GM12878 (cell line): ENCODE data around the gene PCSK2. TPM values are rescaled to one million over a fixed set of nuclear protein-coding genes. Genes with fewer than 3 reads are reported as not detected.

Experiments
- ATAC-seq: fragments of 200-7000 bp; cut with Tn5 transposase; 3 replicates; pipeline ENCODE4 v1.9.1; 2020; ENCODE audit warnings: mild to moderate bottlenecking, moderate library complexity
- BruUV-seq: library from RNA; stranded (reverse); fragments of 400-500 nt; replicated peaks from 2 replicates; lab custom pipeline; 2021; lab: Mats Ljungman, UMichigan
- CTCF ChIA-PET: fragments of 300-600 bp; sonication (Branson Sonifier 250); formaldehyde crosslinking; extraction: SDS; loops from one replicate; lab custom pipeline; 2021; ENCODE audit warnings: inconsistent platforms; lab: Yijun Ruan, JAX
- POLR2A ChIA-PET: fragments of 350-600 bp; formaldehyde crosslinking; extraction: SDS; loops from one replicate; lab custom pipeline; 2021; ENCODE audit warnings: inconsistent platforms; lab: Charles Lee
- RAD21 ChIA-PET: fragments of 300-600 bp; sonication (Branson Sonifier 250); formaldehyde crosslinking; loops from one replicate; lab custom pipeline; 2023; ENCODE audit warnings: antibody characterized with exemption; ENCODE audit not compliant: unreplicated experiment; lab: Charles Lee
- SMC1A ChIA-PET: fragments of 300-600 bp; sonication (Branson Sonifier 250); formaldehyde crosslinking; loops from one replicate; lab custom pipeline; 2023; ENCODE audit not compliant: unreplicated experiment, uncharacterized antibody; lab: Charles Lee
- DNase-seq: peaks from one replicate; pipeline ENCODE4 v3.0.0-alpha.2; 2011; ENCODE audit warnings: low read depth, low spot score
- FAIRE-seq: peaks from 3 replicates; lab custom pipeline; 2011; peaks lifted over from hg19 to GRCh38; lab: Jason Lieb, UNC
- H2AFZ ChIP-seq: 2 replicates; pipeline ENCODE4 v1.6.0; 2011; ENCODE audit warnings: low read depth, low read length, control low read depth; ENCODE audit not compliant: control insufficient read depth
- H3K27ac ChIP-seq: 2 replicates; pipeline ENCODE4 v1.5.1; 2011; ENCODE audit warnings: control low read depth; ENCODE audit not compliant: control insufficient read depth, insufficient read depth
- H3K27me3 ChIP-seq, 2 experiments: replicated peaks in 1 of 2; 2 replicates each; pipeline versions ENCODE4 v1.6.0 to v1.6.1; 2011; ENCODE audit warnings: low read length in 1 of 2; ENCODE audit not compliant: control insufficient read depth in 2 of 2, insufficient read depth in 2 of 2
- H3K36me3 ChIP-seq, 2 experiments: 2 replicates each; pipeline ENCODE4 v1.5.1; 2011; ENCODE audit warnings: low read length in 1 of 2; ENCODE audit not compliant: control insufficient read depth in 2 of 2, insufficient read depth in 2 of 2
- H3K4me1 ChIP-seq: 2 replicates; pipeline ENCODE4 v1.6.1; 2011; ENCODE audit warnings: mild to moderate bottlenecking, low read length, moderate library complexity, mixed read lengths; ENCODE audit not compliant: control insufficient read depth, insufficient read depth
- H3K4me2 ChIP-seq: 2 replicates; pipeline ENCODE4 v1.6.0; 2011; ENCODE audit warnings: control low read depth; ENCODE audit not compliant: control insufficient read depth, insufficient read depth
- H3K4me3 ChIP-seq: fragments of 200-600 bp; sonication (generic); 2 replicates; pipeline ENCODE4 v1.5.1; 2016
- H3K79me2 ChIP-seq: 2 replicates; pipeline ENCODE4 v1.6.0; 2011; ENCODE audit warnings: low read length; ENCODE audit not compliant: control insufficient read depth, insufficient read depth
- H3K9ac ChIP-seq: 2 replicates; pipeline ENCODE4 v1.8.0; 2011; ENCODE audit warnings: low read length, control low read depth, mixed read lengths; ENCODE audit not compliant: control insufficient read depth, insufficient read depth
- H3K9me3 ChIP-seq: replicated peaks from 3 replicates; pipeline ENCODE4 v1.5.1; 2011; ENCODE audit warnings: mild to moderate bottlenecking, low read length; ENCODE audit not compliant: control insufficient read depth, insufficient read depth
- H4K20me1 ChIP-seq: 2 replicates; pipeline ENCODE4 v1.6.0; 2011; ENCODE audit not compliant: control insufficient read depth, insufficient read depth
- ASH2L ChIP-seq: fragments of 300-600, 200-600 bp; sonication (generic); IDR thresholded peaks from 2 replicates; pipeline ENCODE4 v1.6.1; 2017; ENCODE audit warnings: low read depth, mild to moderate bottlenecking, borderline replicate concordance
- BCL11A ChIP-seq: IDR thresholded peaks from 2 replicates; pipeline ENCODE4 v1.6.1; 2011; ENCODE audit warnings: low read depth, low read length
- CHD1 ChIP-seq: IDR thresholded peaks from 2 replicates; pipeline ENCODE4 v1.6.1; 2012; ENCODE audit warnings: low read depth, low read length, improper control_type of control experiment
- IKZF2 ChIP-seq, 2 experiments: fragments of 450-650 bp; IDR thresholded peaks; 2 replicates each; pipeline ENCODE4 v1.6.1; 2017; ENCODE audit warnings: mild to moderate bottlenecking in 2 of 2, moderate library complexity in 2 of 2
- KAT2A ChIP-seq: conservative IDR thresholded peaks from 2 replicates; pipeline ENCODE4 v1.6.1; 2011; ENCODE audit warnings: low read depth, low read length; ENCODE audit not compliant: control insufficient read depth
- NFXL1 ChIP-seq: fragments of 450-650 bp; IDR thresholded peaks from 2 replicates; pipeline ENCODE4 v1.6.1; 2017; ENCODE audit warnings: antibody characterized with exemption, mild to moderate bottlenecking, borderline replicate concordance
- NR2F1 ChIP-seq: fragments of 450-650 bp; conservative IDR thresholded peaks from 2 replicates; pipeline ENCODE4 v1.6.1; 2017; ENCODE audit warnings: mild to moderate bottlenecking
- POU2F2 ChIP-seq: IDR thresholded peaks from 3 replicates; pipeline ENCODE4 v1.6.1; 2011; ENCODE audit warnings: low read depth, mild to moderate bottlenecking, low read length, borderline replicate concordance
- SMARCA5 ChIP-seq: fragments of 450-650 bp; IDR thresholded peaks from 2 replicates; pipeline ENCODE4 v1.6.1; 2017; ENCODE audit warnings: mild to moderate bottlenecking
- SUZ12 ChIP-seq: fragments of 200-600 bp; sonication (generic); IDR thresholded peaks from one replicate; pipeline ENCODE4 v1.6.1; 2018; ENCODE audit warnings: antibody characterized with exemption, mild to moderate bottlenecking; ENCODE audit not compliant: unreplicated experiment
- TAF1 ChIP-seq: IDR thresholded peaks from 2 replicates; pipeline ENCODE4 v1.6.1; 2011; ENCODE audit warnings: mild to moderate bottlenecking, low read depth, low read length, borderline replicate concordance
- YY1 ChIP-seq: IDR thresholded peaks from 2 replicates; pipeline ENCODE4 v1.6.1; 2011; ENCODE audit warnings: low read depth, mild to moderate bottlenecking, low read length
- ZBTB11 ChIP-seq: fragments of 450-650 bp; formaldehyde crosslinking; IDR thresholded peaks from 2 replicates; pipeline ENCODE4 v1.5.0; 2022; ENCODE audit warnings: mild to moderate bottlenecking, missing genetic modification characterization
- ZBTB4 ChIP-seq: fragments of 450-650 bp; formaldehyde crosslinking; IDR thresholded peaks from 2 replicates; pipeline ENCODE4 v1.4.0; 2022; ENCODE audit warnings: mild to moderate bottlenecking, moderate library complexity
- ZNF217 ChIP-seq: fragments of 450-650 bp; IDR thresholded peaks from 2 replicates; pipeline ENCODE4 v1.6.1; 2017; ENCODE audit warnings: antibody characterized with exemption, mild to moderate bottlenecking
- ZNF274 ChIP-seq: IDR thresholded peaks from one replicate; pipeline ENCODE4 v1.8.0; 2011; ENCODE audit not compliant: insufficient read length, insufficient read depth
- ZNF622 ChIP-seq: fragments of 450-650 bp; IDR thresholded peaks from 2 replicates; pipeline ENCODE4 v1.6.1; 2017; ENCODE audit warnings: mild to moderate bottlenecking, inconsistent platforms
- ZZZ3 ChIP-seq: IDR thresholded peaks from 2 replicates; pipeline ENCODE4 v1.6.1; 2011; ENCODE audit warnings: low read depth; ENCODE audit not compliant: control insufficient read depth, insufficient read length
- WGBS: methylation state at CpG from one replicate; pipeline ENCODE4 v1.1.6; 2016; ENCODE audit warnings: low lambda C conversion rate; ENCODE audit not compliant: insufficient replicate concordance, insufficient coverage; ENCODE audit errors: missing lambda C conversion rate; 5-methylcytosine and 5-hydroxymethylcytosine counted together
- in situ Hi-C: fragments of 300-500 bp; cut with MboI; formaldehyde crosslinking; loops from 9 replicates; pipeline ENCODE4 v1.14.3; 2018; ENCODE audit warnings: mixed read lengths
- intact Hi-C: fragments of 100-400 bp; cut with micrococcal nuclease; formaldehyde crosslinking; loops from one replicate; pipeline ENCODE4 v1.14.2; 2022; ENCODE audit not compliant: unreplicated experiment
- polyA plus RNA-seq, 11 experiments: library from polyadenylated mRNA; depleted of rRNA in 4 of 11; unstranded in 6 of 11; stranded (reverse) in 5 of 11; fragments of >200 nt; fragmentation: Nextera tagmentation in 4 of 11; fragmentation: Illumina TruSeq in 1 of 11; extraction: Ambion mirVana in 4 of 11; extraction: Trizol in 1 of 11; gene quantifications; 1 replicate in 1 of 11; 2 replicates in 10 of 11; pipeline versions ENCODE4 v1.2.1 to v1.2.3, GENCODE V29; 2011 to 2016; ENCODE audit warnings: inconsistent platforms in 2 of 11, missing spikeins in 2 of 11, low read depth in 1 of 11
- total RNA-seq, 4 experiments: library from RNA; depleted of rRNA in 3 of 4; stranded (reverse); fragments of >200 nt in 3 of 4; fragmentation: Illumina TruSeq in 1 of 4; extraction: Trizol in 1 of 4; gene quantifications; 2 replicates each; pipeline versions ENCODE4 v1.2.1 to v1.2.3, GENCODE V29; 2013 to 2021

Gene PCSK2
- total and polyA plus RNA-seq, 10 of the 15 experiments (the other 5 are each of a cell fraction or from before 2014, with no cell fraction given), result not detected

GRCh38 chr20:17498641-17499040, 271.8 kb downstream of the PCSK2 start (continued):
- TF ChIP-seq ZBTB4 (CRISPR knock-in tag) (no peak), ASH2L (no peak), KAT2A (no peak), ZNF217 (no peak), POU2F2 (no peak)
- TF ChIP-seq, all 136 proteins: peak for 0

- no TSS peak for BruUV-seq
- no peak overlapping the region for H2AFZ ChIP-seq
- SMC1A ChIA-PET, result interaction anchor here (0.5 to 1.5 kb wide), 4 partner anchors 20 to 547 kb away, joined by 3 to 4 read pairs (median 3); no protein-coding TSS in a partner anchor
- H3K4me2 ChIP-seq, result no peak overlapping the region
- intact Hi-C loops, result no loop called here
- ATAC-seq (no peak), DNase-seq (no peak), FAIRE-seq (no peak)
- TF ChIP-seq SMARCA5 (no peak), ZBTB11 (CRISPR knock-in tag) (no peak), BCL11A (no peak), ZZZ3 (no peak), TAF1 (no peak), YY1 (no peak), SUZ12 (no peak), ZNF622 (no peak), IKZF2 (IDR thresholded peaks at IDR 0.05) (no peak), NFXL1 (no peak), POU2F2 (no peak), NR2F1 (no peak), CHD1 (no peak), ZNF274 (no peak)
- no peaks in the 10 kb centered on the region for H4K20me1 ChIP-seq
- no peak overlapping the region for H3K9ac ChIP-seq
- CTCF ChIA-PET, result interaction anchor here (0.6 kb wide), 1 partner anchor 995 kb away, joined by 4 read pairs; no protein-coding TSS in a partner anchor
- H3K9me3 ChIP-seq, result no peaks in the 10 kb centered on the region
- H3K4me3 ChIP-seq, result no peak overlapping the region
- no peak overlapping the region for H3K27ac ChIP-seq
- H3K79me2 ChIP-seq, result no peaks in the 10 kb centered on the region
- H3K27me3 ChIP-seq, result no peaks in the 10 kb centered on the region; a peak in 2 of 4 replicates
- POLR2A ChIA-PET, result no interaction called here
- H3K4me1 ChIP-seq, result no peaks in the 10 kb centered on the region; the same call in 1 of the 2 replicates
- WGBS, result 42% methylated on average over 5 of the region's 5 CpGs
- no peaks in the 10 kb centered on the region for H3K36me3 ChIP-seq
- in situ Hi-C loops, result no loop called here
- RAD21 ChIA-PET, result no interaction called here
Observed at GRCh38 chr20:17499041-17499440, 272.2 kb downstream of the PCSK2 start.
